ENCODE results near the gene EXOC1. TPM values are rescaled to one million over a fixed set of nuclear protein-coding genes. Genes with fewer than 3 reads are reported as not detected.

EXOC1 gene
- polyA plus RNA-seq, 1 experiment = 11.6 TPM

- TF ChIP-seq, protein P1, sequence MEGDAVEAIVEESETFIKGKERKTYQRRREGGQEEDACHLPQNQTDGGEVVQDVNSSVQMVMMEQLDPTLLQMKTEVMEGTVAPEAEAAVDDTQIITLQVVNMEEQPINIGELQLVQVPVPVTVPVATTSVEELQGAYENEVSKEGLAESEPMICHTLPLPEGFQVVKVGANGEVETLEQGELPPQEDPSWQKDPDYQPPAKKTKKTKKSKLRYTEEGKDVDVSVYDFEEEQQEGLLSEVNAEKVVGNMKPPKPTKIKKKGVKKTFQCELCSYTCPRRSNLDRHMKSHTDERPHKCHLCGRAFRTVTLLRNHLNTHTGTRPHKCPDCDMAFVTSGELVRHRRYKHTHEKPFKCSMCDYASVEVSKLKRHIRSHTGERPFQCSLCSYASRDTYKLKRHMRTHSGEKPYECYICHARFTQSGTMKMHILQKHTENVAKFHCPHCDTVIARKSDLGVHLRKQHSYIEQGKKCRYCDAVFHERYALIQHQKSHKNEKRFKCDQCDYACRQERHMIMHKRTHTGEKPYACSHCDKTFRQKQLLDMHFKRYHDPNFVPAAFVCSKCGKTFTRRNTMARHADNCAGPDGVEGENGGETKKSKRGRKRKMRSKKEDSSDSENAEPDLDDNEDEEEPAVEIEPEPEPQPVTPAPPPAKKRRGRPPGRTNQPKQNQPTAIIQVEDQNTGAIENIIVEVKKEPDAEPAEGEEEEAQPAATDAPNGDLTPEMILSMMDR (IDR thresholded peaks at IDR 0.05; ENCODE audit: insufficient read depth, low read depth, low read length) = no peak
- H3K36me3 ChIP-seq (ENCODE audit: control insufficient read depth, insufficient read depth, low read length) = 0 out of 2 replicates have a peak, but pooled peaks cover 5% of the 10 kb centered on the region
- no peak for DNase-seq (ENCODE audit: low read depth)
- ChIA-PET CTCF (interaction anchor here (0.6 kb wide), 1 partner anchor 1303 kb away, joined by 3 read pairs; no protein-coding TSS in a partner anchor), POLR2A (no interaction called here)
- H3K4me3 ChIP-seq (ENCODE audit: low read depth, low read length) = no peak overlapping the region
- H3K27me3 ChIP-seq (ENCODE audit: control insufficient read depth, insufficient read depth, low read length) = no peaks in the 10 kb centered on the region
Measured at GRCh38 chr4:55884851-55885219, 31.4 kb downstream of the EXOC1 start.

GRCh38 chr4:55887594-55887993 is 34.1 kb downstream of the EXOC1 start:
- ChIA-PET POLR2A (no interaction called here), CTCF (interaction anchor here (0.6 to 1.4 kb wide), 2 partner anchors 61 to 718 kb away, joined by 4 to 6 read pairs; partner anchors contain the start of gene CEP135)
- no peaks in the 10 kb centered on the region for H3K27me3 ChIP-seq (ENCODE audit: control insufficient read depth, insufficient read depth, low read length)
- H3K4me3 ChIP-seq (ENCODE audit: low read depth, low read length) = no peak overlapping the region
- DNase-seq (ENCODE audit: low read depth) = no peak
- H3K36me3 ChIP-seq (ENCODE audit: control insufficient read depth, insufficient read depth, low read length) = no peaks in the 10 kb centered on the region
- TF ChIP-seq, protein P1 (IDR thresholded peaks at IDR 0.05; ENCODE audit: insufficient read depth, low read depth, low read length) = no peak

DNA sequence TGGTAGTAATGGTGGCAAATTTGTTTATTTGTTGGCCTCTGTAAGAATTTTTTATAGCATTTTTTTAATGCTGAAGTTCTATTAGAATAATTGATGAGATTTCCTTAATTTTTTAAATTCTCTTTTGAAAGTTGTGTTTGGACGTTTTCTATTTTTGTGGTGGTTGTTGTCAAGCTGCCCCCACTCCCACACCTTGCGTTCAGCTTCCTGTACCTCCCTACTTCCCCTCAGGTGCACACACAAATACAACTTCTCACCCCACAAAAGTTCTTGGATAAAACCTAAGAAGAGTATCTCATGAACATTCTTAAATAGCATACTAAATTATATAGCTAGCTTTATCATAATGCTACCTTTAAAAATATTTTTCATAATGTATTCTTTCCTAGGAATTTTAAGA is 38.7 kb downstream of the EXOC1 start:
- TF ChIP-seq, protein P1 (IDR thresholded peaks at IDR 0.05; ENCODE audit: insufficient read depth, low read depth, low read length) = no peak
- DNase-seq (ENCODE audit: low read depth) = no peak
- no peaks in the 10 kb centered on the region for H3K27me3 ChIP-seq (ENCODE audit: control insufficient read depth, insufficient read depth, low read length)
- no peak overlapping the region for H3K4me3 ChIP-seq (ENCODE audit: low read depth, low read length)
- ChIA-PET POLR2A (no interaction called here), CTCF (no interaction called here)
- H3K36me3 ChIP-seq (ENCODE audit: control insufficient read depth, insufficient read depth, low read length) = no peaks in the 10 kb centered on the region; the same call in none of the 2 replicates

DNA sequence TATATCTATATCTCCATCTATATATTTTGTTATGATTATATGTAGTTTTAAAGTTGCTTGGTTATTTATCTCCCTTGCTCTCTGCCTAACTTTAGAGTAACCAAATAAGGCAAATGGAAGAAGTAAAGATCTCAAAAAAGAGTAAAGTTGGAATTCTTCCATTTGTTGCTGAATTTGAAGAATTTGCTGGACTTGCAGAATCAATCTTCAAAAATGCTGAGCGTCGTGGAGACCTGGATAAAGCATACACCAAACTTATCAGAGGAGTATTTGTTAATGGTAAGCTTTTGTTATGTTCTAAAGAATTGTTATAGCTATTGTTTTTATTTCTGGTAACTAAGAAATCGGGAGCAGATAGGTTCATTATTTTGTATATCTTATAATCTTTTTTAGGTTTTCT is 43.2 kb downstream of the EXOC1 start:
- Histone ChIP-seq H3K4me3 (ENCODE audit: low read depth, low read length) (no peak overlapping the region), H3K36me3 (ENCODE audit: control insufficient read depth, insufficient read depth, low read length) (no peaks in the 10 kb centered on the region; the same call in none of the 2 replicates), H3K27me3 (ENCODE audit: control insufficient read depth, insufficient read depth, low read length) (no peaks in the 10 kb centered on the region)
- no peak for DNase-seq (ENCODE audit: low read depth)
- CTCF ChIA-PET = interaction anchor here (0.6 kb wide), 1 partner anchor 16 kb away, joined by 3 read pairs; no protein-coding TSS in a partner anchor
- TF ChIP-seq, protein P1 (IDR thresholded peaks at IDR 0.05; ENCODE audit: insufficient read depth, low read depth, low read length) = no peak
- POLR2A ChIA-PET = no interaction called here

DNA sequence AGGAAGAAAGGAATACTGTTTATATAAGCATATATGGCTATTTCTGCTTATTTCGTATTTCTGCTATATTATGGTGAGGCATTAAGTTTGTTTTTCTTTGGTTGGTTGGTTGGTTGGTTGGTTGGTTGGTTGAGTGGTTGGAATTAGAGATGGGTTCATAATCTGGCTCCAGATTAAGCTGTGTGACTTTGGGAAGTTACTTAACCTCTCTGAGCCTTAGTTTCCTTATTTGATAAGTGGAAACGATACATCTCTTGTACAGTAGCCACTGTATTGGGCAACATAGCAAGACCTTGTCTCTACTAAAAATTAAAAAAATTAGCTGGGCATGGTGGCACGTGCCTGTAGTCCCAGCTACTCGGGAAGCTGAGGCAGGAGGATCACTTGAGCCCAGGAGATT is 49.2 kb downstream of the EXOC1 start:
- DNase-seq (ENCODE audit: low read depth) = no peak
- POLR2A ChIA-PET = no interaction called here
- CTCF ChIA-PET = interaction anchor here (1.0 kb wide), 1 partner anchor 9 kb away, joined by 3 read pairs; no protein-coding TSS in a partner anchor
- H3K36me3 ChIP-seq (ENCODE audit: control insufficient read depth, insufficient read depth, low read length) = peaks cover 1% of the 10 kb centered on the region; the same call in 1 of the 2 replicates
- no peak overlapping the region for H3K4me3 ChIP-seq (ENCODE audit: low read depth, low read length)
- no peaks in the 10 kb centered on the region for H3K27me3 ChIP-seq (ENCODE audit: control insufficient read depth, insufficient read depth, low read length)
- TF ChIP-seq, protein P1 (IDR thresholded peaks at IDR 0.05; ENCODE audit: insufficient read depth, low read depth, low read length) = no peak

Measured in BJ (cell line).